Lower lobe of right lung (tissue), 2 donors: ENCODE measurements around the gene FTL. TPM values are rescaled to one million over a fixed set of nuclear protein-coding genes. Genes with fewer than 3 reads are reported as not detected.

Experiments
- ATAC-seq, 2 donors: fragments of 200-7000 bp; cut with Tn5 transposase; one replicate each; pipeline ENCODE4 v1.9.1; 2020 to 2022; ENCODE audit warnings: mild to moderate bottlenecking in 2 of 2, moderate library complexity in 2 of 2
- DNase-seq: peaks from one replicate; pipeline ENCODE4 v3.0.0-alpha.2; 2020
- H3K27ac ChIP-seq: fragments of 200-600 bp; one replicate; pipeline ENCODE4 v1.8.0; 2022
- H3K27me3 ChIP-seq: fragments of 200-600 bp; one replicate; pipeline ENCODE4 v1.8.0; 2022; ENCODE audit warnings: low read depth
- H3K36me3 ChIP-seq: fragments of 200-600 bp; one replicate; pipeline ENCODE4 v1.8.0; 2022; ENCODE audit warnings: mild to moderate bottlenecking
- H3K4me1 ChIP-seq: fragments of 200-600 bp; one replicate; pipeline ENCODE4 v1.8.0; 2022
- H3K4me3 ChIP-seq: fragments of 200-600 bp; one replicate; pipeline ENCODE4 v1.8.0; 2022; ENCODE audit warnings: mild to moderate bottlenecking
- H3K9me3 ChIP-seq: fragments of 200-600 bp; one replicate; pipeline ENCODE4 v1.8.0; 2022
- intact Hi-C: fragments of 100-400 bp; cut with DNase I; formaldehyde crosslinking; loops from one replicate; pipeline ENCODE4 v1.11.0; 2022
- total RNA-seq: library from RNA; stranded (reverse); fragmentation: NEBNext Ultra II Directional; extraction: Animal tissue kit (Norgen Biotek cat#: 25700); gene quantifications from one replicate; pipeline ENCODE4 v1.2.1, GENCODE V29; 2021
- TF ChIP-seq, protein P1 (sequence below): fragments of 200-600 bp; IDR thresholded peaks from one replicate; pipeline ENCODE4 v1.8.0; 2022; ENCODE audit warnings: antibody characterized with exemption, mild to moderate bottlenecking
- donor health status: DM: no; HTN: yes; CAD: no; lungs with severe emphysema.

The FTL gene
- total RNA-seq, 1 donor from 2014 or later = 9,799 TPM

DNA sequence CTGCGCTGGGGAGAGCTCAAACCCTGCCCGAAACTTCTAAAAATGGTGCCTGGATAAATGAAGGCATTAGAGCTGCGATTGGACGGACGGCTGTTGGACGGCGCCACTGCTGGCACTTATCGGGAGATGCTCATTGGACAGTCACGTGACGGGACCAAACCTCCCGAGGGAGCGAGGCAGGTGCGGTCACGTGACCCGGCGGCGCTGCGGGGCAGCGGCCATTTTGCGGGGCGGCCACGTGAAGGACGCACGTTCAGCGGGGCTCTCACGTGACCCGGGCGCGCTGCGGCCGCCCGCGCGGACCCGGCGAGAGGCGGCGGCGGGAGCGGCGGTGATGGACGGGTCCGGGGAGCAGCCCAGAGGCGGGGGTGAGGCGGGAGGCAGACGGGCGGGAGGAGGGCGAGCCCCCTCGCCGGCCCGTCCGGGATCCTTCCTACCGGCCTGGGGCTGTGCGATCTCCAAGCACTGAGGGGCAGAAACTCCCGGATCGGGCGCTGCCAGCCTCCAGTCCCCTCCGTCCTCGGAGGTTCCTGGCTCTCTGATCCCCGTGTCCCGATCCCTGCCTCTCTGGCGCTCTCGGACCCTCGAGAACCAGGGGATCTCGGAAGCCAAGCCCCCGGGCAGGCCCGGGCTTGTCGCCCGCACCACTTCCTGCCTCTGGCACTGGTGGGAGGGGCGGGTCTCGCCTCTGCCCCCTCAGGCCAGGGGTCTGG is 10.4 kb upstream of the FTL start, which contains the start of gene BAX:
Gene BAX, plus strand, starts transcription at position 281 of the 713 bp plus-strand sequence. Its CDS starts 54 bp downstream, at position 335.
- intact Hi-C loops = no loop called here
- peak; percentile 95 to 97 for ATAC-seq
- H3K27ac ChIP-seq = peak within 1 kb of the TSS; percentile 92

DNA sequence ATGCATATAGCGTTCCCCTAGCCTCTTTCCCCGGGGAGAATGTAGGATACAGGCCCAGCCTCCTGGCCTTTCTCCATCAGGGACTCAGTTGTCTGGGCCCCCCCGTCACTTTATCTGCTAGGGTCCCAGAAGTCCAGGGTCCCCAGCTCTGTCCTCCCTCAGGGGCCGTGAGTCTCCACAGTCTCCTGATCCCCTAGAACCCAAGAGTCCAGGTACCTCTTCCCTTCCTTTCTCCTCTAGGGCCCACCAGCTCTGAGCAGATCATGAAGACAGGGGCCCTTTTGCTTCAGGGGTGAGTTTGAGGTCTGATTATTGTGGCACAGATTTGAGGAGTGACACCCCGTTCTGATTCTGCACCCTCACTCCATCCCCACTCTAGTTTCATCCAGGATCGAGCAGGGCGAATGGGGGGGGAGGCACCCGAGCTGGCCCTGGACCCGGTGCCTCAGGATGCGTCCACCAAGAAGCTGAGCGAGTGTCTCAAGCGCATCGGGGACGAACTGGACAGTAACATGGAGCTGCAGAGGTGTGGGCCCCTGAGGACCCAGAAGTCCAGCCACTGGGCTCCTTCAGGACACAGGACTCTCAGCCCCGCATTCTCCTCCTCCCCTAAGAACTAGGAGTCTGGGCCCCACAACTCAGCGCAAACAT is 9.7 kb upstream of the FTL start:
- no peaks in the 10 kb centered on the region for H3K9me3 ChIP-seq
- H3K4me1 ChIP-seq = peaks cover 21% of the 10 kb centered on the region
- intact Hi-C loops = no loop called here
- no peak for ATAC-seq
- H3K27me3 ChIP-seq = no peaks in the 10 kb centered on the region
- H3K4me3 ChIP-seq = peak overlapping the region; percentile 100
- TF ChIP-seq, protein P1, sequence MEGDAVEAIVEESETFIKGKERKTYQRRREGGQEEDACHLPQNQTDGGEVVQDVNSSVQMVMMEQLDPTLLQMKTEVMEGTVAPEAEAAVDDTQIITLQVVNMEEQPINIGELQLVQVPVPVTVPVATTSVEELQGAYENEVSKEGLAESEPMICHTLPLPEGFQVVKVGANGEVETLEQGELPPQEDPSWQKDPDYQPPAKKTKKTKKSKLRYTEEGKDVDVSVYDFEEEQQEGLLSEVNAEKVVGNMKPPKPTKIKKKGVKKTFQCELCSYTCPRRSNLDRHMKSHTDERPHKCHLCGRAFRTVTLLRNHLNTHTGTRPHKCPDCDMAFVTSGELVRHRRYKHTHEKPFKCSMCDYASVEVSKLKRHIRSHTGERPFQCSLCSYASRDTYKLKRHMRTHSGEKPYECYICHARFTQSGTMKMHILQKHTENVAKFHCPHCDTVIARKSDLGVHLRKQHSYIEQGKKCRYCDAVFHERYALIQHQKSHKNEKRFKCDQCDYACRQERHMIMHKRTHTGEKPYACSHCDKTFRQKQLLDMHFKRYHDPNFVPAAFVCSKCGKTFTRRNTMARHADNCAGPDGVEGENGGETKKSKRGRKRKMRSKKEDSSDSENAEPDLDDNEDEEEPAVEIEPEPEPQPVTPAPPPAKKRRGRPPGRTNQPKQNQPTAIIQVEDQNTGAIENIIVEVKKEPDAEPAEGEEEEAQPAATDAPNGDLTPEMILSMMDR = no peak
- peaks cover 11% of the 10 kb centered on the region for H3K36me3 ChIP-seq
- no peak for DNase-seq
- peak overlapping the region; percentile 92 for H3K27ac ChIP-seq

More for the DNA sequence above, 10.4 kb upstream of the FTL start, which contains the start of gene BAX:
- no peaks in the 10 kb centered on the region for H3K9me3 ChIP-seq
- H3K4me1 ChIP-seq = peaks cover 18% of the 10 kb centered on the region
- H3K36me3 ChIP-seq = peaks cover 11% of the 10 kb centered on the region
- TF ChIP-seq, protein P1 = no peak
- peak; percentile 98 for DNase-seq
- peak within 1 kb of the TSS; percentile 100 for H3K4me3 ChIP-seq
- H3K27me3 ChIP-seq = no peaks in the 10 kb centered on the region

DNA sequence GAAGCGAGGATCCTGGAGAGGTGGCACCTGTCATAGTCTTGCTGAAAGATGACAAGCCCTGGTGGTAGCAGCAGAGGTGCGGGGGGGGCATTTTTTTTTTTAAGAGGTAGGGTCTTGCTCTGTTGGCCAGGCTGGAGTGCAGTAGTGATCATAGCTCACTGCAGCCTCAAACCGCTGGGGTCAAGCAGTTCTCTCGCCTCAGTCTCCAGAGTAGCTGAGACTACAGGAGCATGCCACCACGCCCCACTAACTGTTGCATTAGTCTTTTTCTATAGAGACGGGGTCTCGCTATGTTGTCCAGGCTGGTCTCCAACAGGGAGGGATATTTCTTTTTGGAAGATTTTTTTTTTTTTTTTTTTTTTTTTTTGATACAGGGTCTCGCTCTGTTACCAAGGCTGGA is 7.1 kb upstream of the FTL start:
- Histone ChIP-seq H3K27ac (no peak overlapping the region), H3K27me3 (no peaks in the 10 kb centered on the region), H3K4me1 (peaks cover 29% of the 10 kb centered on the region), H3K36me3 (peaks cover 15% of the 10 kb centered on the region), H3K4me3 (no peak overlapping the region), H3K9me3 (no peaks in the 10 kb centered on the region)
- TF ChIP-seq, protein P1 = no peak
- intact Hi-C loops = no loop called here
- no peak for DNase-seq
- no peak for ATAC-seq

DNA sequence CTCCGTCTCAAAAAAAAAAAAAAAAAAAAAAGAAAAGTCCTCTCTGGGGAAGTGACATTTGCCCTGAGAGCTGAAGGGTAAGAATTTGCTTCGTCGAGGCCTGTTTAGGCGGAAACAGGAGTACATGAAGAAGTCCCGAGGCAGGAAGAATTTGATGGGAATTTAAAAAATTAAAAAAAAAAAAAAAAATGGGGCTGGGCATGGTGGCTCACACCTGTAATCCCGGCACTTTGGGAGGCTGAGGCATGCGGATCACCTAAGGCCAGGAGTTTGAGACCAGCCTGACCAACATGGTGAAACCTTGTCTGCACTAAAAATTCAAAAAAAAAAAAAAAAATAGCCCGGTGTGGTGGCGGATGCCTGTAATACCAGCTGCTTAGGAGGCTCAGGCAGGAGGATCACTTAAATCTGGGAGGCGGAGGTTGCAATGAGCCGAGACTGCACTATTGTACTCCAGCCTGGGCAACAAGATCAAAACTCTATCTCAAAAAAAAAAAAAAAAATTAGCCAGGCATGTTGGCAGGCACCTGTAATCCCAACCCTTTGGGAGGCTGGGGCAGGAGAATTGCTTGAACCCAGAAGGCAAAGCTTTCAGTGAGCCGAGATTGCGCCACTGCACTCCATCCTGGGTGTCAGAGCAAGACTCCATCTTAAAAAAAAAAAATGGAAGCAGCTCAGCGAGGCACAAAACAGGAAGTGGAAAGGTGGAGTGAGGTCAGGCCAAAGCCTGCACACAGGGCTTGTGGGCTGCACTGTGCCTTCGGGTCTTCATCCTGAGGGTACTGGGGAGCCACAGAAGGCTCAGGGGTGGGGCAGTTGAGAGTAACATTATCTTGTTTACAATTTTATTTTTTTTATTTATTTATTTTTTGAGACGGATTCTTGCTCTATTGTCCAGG is 5.5 kb upstream of the FTL start:
- H3K36me3 ChIP-seq = peaks cover 15% of the 10 kb centered on the region
- peaks cover 39% of the 10 kb centered on the region for H3K4me1 ChIP-seq
- intact Hi-C loops = no loop called here
- H3K27ac ChIP-seq = no peak overlapping the region
- DNase-seq = no peak
- no peak overlapping the region for H3K4me3 ChIP-seq
- TF ChIP-seq, protein P1 = no peak
- no peaks in the 10 kb centered on the region for H3K9me3 ChIP-seq
- H3K27me3 ChIP-seq = no peaks in the 10 kb centered on the region
- no peak for ATAC-seq

DNA sequence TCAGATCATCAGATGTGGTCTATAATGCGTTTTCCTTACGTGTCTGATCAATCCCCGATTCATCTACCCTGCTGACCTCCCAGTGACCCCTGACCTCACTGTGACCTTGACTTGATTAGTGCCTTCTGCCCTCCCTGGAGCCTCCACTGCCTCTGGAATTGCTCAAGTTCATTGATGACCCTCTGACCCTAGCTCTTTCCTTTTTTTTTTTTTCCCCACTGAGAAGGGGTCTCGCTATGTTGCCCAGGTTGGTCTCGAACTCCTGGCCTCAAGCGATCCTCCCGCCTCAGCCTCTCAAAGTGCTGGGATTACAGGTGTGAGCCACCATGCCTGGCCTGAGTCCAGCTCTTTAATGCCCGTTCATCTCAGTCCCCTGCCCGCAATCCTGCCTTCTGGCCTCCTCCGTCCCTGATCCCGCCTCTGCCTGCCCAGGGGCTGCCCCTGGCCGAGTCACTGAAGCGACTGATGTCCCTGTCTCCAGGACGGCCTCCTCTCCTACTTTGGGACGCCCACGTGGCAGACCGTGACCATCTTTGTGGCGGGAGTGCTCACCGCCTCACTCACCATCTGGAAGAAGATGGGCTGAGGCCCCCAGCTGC is 4.0 kb upstream of the FTL start:
- no peak for ATAC-seq

More for the DNA sequence above, 4.0 kb upstream of the FTL start:
- H3K36me3 ChIP-seq = peaks cover 16% of the 10 kb centered on the region
- H3K9me3 ChIP-seq = no peaks in the 10 kb centered on the region
- peak overlapping the region; percentile 24 for H3K27ac ChIP-seq
- no peaks in the 10 kb centered on the region for H3K27me3 ChIP-seq
- TF ChIP-seq, protein P1 = no peak
- no peak for DNase-seq
- no peak overlapping the region for H3K4me3 ChIP-seq
- peaks cover 30% of the 10 kb centered on the region for H3K4me1 ChIP-seq
- intact Hi-C loops = no loop called here
